ENCODE measurements around the gene COLEC12.

Gene COLEC12

GRCh38 chr18:493986-494983 is 6.2 kb downstream of the COLEC12 start:
- H3K4me3 Mint-ChIP-seq = no peak overlapping the region

GRCh38 chr18:492451-492850 is 8.1 kb downstream of the COLEC12 start:
- Mint-ChIP-seq H3K27ac (no peak overlapping the region), H3K9me3 (no peaks in the 10 kb centered on the region), H3K4me3 (no peak overlapping the region)

More at GRCh38 chr18:493986-494983, 6.2 kb downstream of the COLEC12 start:
- Mint-ChIP-seq H3K27ac (no peak overlapping the region), H3K4me1 (ENCODE audit: low read depth) (peaks cover 3% of the 10 kb centered on the region), H3K27me3 (peaks cover 31% of the 10 kb centered on the region), H3K36me3 (ENCODE audit: low read depth) (no peaks in the 10 kb centered on the region), H3K9me3 (no peaks in the 10 kb centered on the region)

GRCh38 chr18:490624-491023 is 9.9 kb downstream of the COLEC12 start:
- Mint-ChIP-seq H3K4me3 (no peak overlapping the region), H3K36me3 (ENCODE audit: low read depth) (no peaks in the 10 kb centered on the region), H3K9me3 (peaks cover 8% of the 10 kb centered on the region), H3K27ac (no peak overlapping the region), H3K4me1 (ENCODE audit: low read depth) (no peaks in the 10 kb centered on the region), H3K27me3 (peaks cover 19% of the 10 kb centered on the region)

More at GRCh38 chr18:492451-492850, 8.1 kb downstream of the COLEC12 start:
- H3K4me1 Mint-ChIP-seq (ENCODE audit: low read depth) = no peaks in the 10 kb centered on the region
- peaks cover 18% of the 10 kb centered on the region for H3K27me3 Mint-ChIP-seq
- H3K36me3 Mint-ChIP-seq (ENCODE audit: low read depth) = no peaks in the 10 kb centered on the region

DNA sequence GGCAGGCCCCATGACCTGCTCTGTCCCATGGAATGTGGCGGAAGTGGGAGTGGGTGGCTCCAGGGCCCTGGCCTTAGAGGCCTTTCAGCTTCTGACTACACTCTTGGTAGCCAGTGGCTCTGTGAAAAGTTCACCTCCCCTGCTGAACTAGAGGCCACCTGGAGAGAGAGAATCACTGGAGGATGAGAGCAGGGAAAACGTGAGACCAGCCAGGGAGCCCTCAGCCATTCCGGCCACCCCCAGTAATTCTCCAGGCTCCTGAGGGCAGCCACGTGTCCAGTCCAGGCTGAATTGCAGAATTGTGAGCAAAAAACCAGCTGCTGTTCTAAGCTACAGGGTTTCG is 10.5 kb downstream of the COLEC12 start:
- H3K36me3 Mint-ChIP-seq (ENCODE audit: low read depth) = no peaks in the 10 kb centered on the region
- H3K27me3 Mint-ChIP-seq = peaks cover 24% of the 10 kb centered on the region
- H3K9me3 Mint-ChIP-seq = peaks cover 8% of the 10 kb centered on the region
- no peak overlapping the region for H3K27ac Mint-ChIP-seq
- H3K4me1 Mint-ChIP-seq (ENCODE audit: low read depth) = no peaks in the 10 kb centered on the region
- no peak overlapping the region for H3K4me3 Mint-ChIP-seq

DNA sequence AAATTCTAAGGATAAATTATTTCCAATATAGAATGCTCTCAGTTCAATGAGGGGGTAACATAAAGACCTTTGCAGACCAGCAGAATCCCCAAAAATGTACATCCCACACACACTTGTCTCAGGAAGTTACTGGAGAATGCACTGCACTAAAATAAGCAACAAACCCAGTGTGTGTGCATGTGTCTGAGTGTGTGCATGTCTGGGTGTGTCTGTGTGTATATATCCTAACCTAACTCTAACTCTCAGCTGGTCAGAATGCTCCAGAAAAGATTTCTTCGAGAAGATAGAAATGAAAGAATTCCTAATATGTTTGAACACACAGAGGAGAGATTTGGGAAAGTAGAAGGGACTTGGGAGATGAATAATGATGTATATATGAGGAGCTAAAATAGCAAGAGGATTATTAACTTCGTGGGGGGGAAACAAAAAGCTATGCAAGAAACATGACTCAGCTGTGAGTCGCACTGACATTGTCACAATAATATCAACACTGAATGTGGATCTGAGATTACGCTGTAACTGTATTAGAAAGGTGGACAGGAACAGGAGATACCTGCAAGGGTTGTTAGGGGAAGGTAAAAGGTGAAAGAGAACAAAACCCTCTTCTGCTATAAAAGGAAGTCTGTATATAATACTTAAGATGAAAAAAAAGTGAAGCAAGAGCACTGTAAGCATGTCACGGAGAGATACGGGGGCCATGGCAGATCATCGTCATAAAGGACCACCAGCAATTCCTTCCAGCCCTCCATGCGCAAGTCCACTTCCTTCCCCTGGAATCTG is 11.1 kb downstream of the COLEC12 start:
- H3K9me3 Mint-ChIP-seq = peaks cover 8% of the 10 kb centered on the region
- H3K36me3 Mint-ChIP-seq (ENCODE audit: low read depth) = no peaks in the 10 kb centered on the region
- H3K4me3 Mint-ChIP-seq = no peak overlapping the region
- peaks cover 24% of the 10 kb centered on the region for H3K27me3 Mint-ChIP-seq
- no peaks in the 10 kb centered on the region for H3K4me1 Mint-ChIP-seq (ENCODE audit: low read depth)
- H3K27ac Mint-ChIP-seq = no peak overlapping the region

DNA sequence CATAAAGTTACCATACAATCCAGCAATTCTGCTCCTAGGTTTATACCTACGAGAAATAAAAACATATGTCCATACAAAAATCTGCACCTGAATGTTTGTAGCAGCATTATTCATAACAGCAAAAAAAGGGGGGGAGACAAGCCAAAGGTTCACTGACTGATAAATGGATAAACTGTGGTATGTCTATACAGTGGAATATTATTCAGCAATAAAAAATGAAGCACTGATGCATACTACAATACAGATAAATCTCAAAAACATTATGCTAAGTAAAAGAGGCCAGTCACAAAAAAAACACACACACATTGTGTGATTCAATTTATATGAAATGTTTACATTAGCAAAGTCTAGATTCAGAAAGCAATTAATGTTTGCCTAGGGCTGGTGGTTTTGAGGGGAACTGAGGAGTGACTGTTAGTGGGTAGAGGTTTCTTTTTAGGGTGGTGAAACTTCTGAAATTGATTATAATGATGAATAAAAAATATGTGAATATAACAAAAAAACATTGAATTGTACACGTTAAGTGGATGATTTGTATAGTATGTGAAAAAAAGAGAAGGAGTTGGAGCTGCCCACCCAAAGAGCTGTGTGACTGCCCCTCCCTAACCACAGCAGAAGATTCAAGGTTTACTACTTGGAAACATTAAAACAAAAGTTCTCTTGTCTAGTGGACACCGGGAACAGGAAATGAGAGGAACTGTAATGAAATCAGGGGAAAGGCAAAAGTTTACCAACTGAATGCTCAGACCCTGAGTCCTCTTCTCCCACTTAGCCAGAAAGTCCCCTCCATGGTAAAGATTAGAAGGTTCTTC is 13.4 kb downstream of the COLEC12 start:
- no peaks in the 10 kb centered on the region for H3K4me1 Mint-ChIP-seq (ENCODE audit: low read depth)
- H3K27me3 Mint-ChIP-seq = peaks cover 23% of the 10 kb centered on the region
- H3K27ac Mint-ChIP-seq = no peak overlapping the region
- no peak overlapping the region for H3K4me3 Mint-ChIP-seq
- peaks cover 8% of the 10 kb centered on the region for H3K9me3 Mint-ChIP-seq
- no peaks in the 10 kb centered on the region for H3K36me3 Mint-ChIP-seq (ENCODE audit: low read depth)

- H3K36me3 Mint-ChIP-seq (ENCODE audit: low read depth) = no peaks in the 10 kb centered on the region
- no peak overlapping the region for H3K27ac Mint-ChIP-seq
These were observed 15.6 kb downstream of the COLEC12 start for GRCh38 chr18:484749-485464.

DNA sequence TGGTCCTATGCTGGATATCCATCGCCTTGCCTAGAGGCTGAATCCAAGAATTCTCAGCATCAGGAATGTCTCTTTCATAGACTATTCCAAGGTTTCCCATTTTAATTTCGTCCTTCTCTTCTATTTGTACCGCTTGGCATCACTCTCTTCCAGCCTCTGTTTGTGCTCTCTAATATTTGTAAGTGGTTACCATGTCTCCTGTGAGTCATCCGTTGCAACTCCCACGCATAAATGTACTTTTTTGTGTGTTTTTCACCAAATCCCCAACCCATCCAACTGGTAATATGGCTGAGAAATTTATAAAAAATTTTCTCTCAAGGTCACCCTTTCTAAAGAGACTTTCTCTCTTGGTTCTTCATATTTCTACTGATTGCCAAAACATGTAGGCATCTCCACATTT is 21.8 kb downstream of the COLEC12 start:
- no peaks in the 10 kb centered on the region for H3K9me3 Mint-ChIP-seq
- H3K4me3 Mint-ChIP-seq = no peak overlapping the region
- H3K27ac Mint-ChIP-seq = no peak overlapping the region
- H3K27me3 Mint-ChIP-seq = peaks cover 10% of the 10 kb centered on the region
- H3K36me3 Mint-ChIP-seq (ENCODE audit: low read depth) = no peaks in the 10 kb centered on the region
- no peaks in the 10 kb centered on the region for H3K4me1 Mint-ChIP-seq (ENCODE audit: low read depth)

More at GRCh38 chr18:484749-485464, 15.6 kb downstream of the COLEC12 start:
- H3K4me3 Mint-ChIP-seq = no peak overlapping the region
- peaks cover 23% of the 10 kb centered on the region for H3K27me3 Mint-ChIP-seq
- H3K4me1 Mint-ChIP-seq (ENCODE audit: low read depth) = no peaks in the 10 kb centered on the region
- peaks cover 8% of the 10 kb centered on the region for H3K9me3 Mint-ChIP-seq

DNA sequence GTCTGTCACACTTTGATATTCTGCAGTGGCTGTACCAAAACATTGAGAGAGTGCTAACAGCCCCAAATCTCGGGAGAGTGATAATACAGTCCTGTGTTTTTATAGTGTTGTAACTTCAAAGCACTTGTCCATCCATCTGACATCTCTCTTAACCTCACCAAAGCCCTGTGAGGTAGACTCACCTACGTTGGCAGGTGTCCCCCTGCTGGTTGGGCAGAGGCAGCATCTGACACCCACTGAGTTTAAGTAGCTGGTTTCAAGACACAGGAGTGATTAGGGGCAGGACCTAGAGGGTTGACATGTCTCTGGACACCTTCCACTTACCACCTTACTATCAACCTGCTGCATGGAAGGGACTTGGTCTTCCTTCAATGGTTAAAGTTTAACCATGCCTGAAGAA is 22.9 kb downstream of the COLEC12 start:
- no peaks in the 10 kb centered on the region for H3K36me3 Mint-ChIP-seq (ENCODE audit: low read depth)
- H3K9me3 Mint-ChIP-seq = no peaks in the 10 kb centered on the region
- H3K4me1 Mint-ChIP-seq (ENCODE audit: low read depth) = no peaks in the 10 kb centered on the region
- no peak overlapping the region for H3K27ac Mint-ChIP-seq
- H3K27me3 Mint-ChIP-seq = peaks cover 10% of the 10 kb centered on the region
- no peak overlapping the region for H3K4me3 Mint-ChIP-seq

- H3K27ac Mint-ChIP-seq = no peak overlapping the region
- H3K9me3 Mint-ChIP-seq = no peaks in the 10 kb centered on the region
- no peaks in the 10 kb centered on the region for H3K36me3 Mint-ChIP-seq (ENCODE audit: low read depth)
- no peaks in the 10 kb centered on the region for H3K4me1 Mint-ChIP-seq (ENCODE audit: low read depth)
- H3K27me3 Mint-ChIP-seq = peaks cover 10% of the 10 kb centered on the region
- H3K4me3 Mint-ChIP-seq = no peak overlapping the region
These were observed 24.2 kb downstream of the COLEC12 start for GRCh38 chr18:476251-476664.

GRCh38 chr18:475202-476031 is 25.1 kb downstream of the COLEC12 start:
- H3K9me3 Mint-ChIP-seq = no peaks in the 10 kb centered on the region
- H3K4me3 Mint-ChIP-seq = no peak overlapping the region
- no peak overlapping the region for H3K27ac Mint-ChIP-seq
- H3K4me1 Mint-ChIP-seq (ENCODE audit: low read depth) = no peaks in the 10 kb centered on the region
- H3K27me3 Mint-ChIP-seq = peaks cover 10% of the 10 kb centered on the region
- no peaks in the 10 kb centered on the region for H3K36me3 Mint-ChIP-seq (ENCODE audit: low read depth)

GRCh38 chr18:474416-474815 is 26.1 kb downstream of the COLEC12 start:
- H3K4me1 Mint-ChIP-seq (ENCODE audit: low read depth) = no peaks in the 10 kb centered on the region
- H3K9me3 Mint-ChIP-seq = no peaks in the 10 kb centered on the region
- no peak overlapping the region for H3K27ac Mint-ChIP-seq
- no peak overlapping the region for H3K4me3 Mint-ChIP-seq
- peaks cover 9% of the 10 kb centered on the region for H3K27me3 Mint-ChIP-seq
- no peaks in the 10 kb centered on the region for H3K36me3 Mint-ChIP-seq (ENCODE audit: low read depth)

DNA sequence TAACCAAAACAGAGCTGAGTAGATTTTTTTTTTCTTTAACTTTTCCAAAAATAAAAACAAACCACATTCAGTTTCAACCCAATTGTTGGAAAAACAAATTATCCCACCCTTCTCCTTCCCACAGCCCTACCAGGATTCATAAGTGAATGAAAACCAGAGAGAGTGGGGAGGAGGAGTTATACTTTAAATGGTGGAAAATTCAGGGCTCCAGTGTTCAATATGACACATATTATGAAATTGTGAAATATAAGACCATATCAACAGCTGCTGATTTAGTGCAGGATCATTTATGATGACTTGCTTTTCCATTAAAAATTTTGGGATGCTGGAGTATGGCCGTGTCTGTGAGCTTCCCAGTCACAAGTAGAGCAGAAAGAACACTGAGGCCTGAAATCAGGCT is 26.7 kb downstream of the COLEC12 start:
- no peaks in the 10 kb centered on the region for H3K36me3 Mint-ChIP-seq (ENCODE audit: low read depth)
- H3K27ac Mint-ChIP-seq = no peak overlapping the region
- H3K4me3 Mint-ChIP-seq = no peak overlapping the region
- peaks cover 4% of the 10 kb centered on the region for H3K27me3 Mint-ChIP-seq
- H3K9me3 Mint-ChIP-seq = no peaks in the 10 kb centered on the region
- H3K4me1 Mint-ChIP-seq (ENCODE audit: low read depth) = no peaks in the 10 kb centered on the region
